LNCAP (cell line): ENCODE data around the gene PPP3R1.

Experiments used
- TF ChIP-seq, protein P1 (sequence below): fragments of 450-650 bp; IDR thresholded peaks from 2 replicates; pipeline ENCODE4 v1.5.1; 2017; ENCODE audit warnings: mild to moderate bottlenecking

PPP3R1 gene

DNA sequence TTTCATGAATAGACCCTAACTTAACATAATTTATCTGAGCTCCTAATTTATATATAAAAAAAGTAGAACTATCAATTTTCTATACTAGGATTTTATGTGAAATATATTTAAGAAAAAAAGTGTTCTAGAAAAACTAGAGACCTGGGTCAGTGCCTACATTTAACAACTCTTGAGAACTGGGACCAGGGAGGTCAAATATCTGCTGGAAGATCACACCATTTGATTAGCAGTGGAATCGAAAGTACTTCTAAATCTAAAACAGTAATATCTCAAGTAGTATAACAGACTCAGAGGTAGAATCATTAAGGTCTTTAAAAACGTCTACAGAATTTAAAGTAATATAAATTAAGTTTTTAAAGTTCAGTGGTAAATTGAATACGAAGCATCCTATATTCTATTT is 34.6 kb downstream of the PPP3R1 start:
- TF ChIP-seq, protein P1, sequence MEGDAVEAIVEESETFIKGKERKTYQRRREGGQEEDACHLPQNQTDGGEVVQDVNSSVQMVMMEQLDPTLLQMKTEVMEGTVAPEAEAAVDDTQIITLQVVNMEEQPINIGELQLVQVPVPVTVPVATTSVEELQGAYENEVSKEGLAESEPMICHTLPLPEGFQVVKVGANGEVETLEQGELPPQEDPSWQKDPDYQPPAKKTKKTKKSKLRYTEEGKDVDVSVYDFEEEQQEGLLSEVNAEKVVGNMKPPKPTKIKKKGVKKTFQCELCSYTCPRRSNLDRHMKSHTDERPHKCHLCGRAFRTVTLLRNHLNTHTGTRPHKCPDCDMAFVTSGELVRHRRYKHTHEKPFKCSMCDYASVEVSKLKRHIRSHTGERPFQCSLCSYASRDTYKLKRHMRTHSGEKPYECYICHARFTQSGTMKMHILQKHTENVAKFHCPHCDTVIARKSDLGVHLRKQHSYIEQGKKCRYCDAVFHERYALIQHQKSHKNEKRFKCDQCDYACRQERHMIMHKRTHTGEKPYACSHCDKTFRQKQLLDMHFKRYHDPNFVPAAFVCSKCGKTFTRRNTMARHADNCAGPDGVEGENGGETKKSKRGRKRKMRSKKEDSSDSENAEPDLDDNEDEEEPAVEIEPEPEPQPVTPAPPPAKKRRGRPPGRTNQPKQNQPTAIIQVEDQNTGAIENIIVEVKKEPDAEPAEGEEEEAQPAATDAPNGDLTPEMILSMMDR, result no peak

DNA sequence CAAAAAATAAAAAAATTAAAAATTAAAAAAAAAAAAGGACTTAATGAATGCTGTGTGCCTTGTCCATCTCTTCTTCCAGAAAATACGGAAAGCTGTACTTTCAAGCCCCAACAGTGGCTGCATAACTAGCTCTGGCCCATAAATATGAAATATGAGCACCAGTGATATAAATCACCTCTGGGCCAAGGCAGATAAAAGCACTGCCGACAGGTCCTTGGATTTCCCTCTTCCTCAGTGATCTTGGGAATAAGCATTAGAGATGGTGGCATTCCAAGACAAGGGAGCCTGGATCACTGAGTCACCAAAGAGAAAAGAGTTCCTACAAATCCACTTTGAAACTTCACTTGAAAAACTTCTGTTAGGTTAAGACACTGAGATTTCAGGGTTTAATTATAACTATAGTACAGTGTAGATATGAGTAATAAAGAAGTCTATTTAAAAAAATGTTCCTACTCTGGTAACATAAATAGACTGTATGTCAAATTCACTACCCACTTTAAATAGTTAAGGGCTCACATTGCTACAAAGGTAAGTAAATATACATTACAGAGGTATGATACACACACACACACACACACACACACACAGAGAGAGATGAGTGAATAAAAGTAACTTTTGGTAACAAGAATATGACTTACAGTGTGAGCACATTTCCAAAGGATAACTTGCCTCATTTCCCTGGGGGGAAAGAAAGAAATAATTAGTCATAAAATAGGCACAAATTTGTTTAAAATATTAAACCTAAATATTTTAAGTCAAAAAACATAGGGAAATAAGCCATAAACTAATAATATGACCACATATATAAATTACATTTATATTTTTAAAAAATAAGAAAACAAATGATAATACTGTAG is 35.6 kb downstream of the PPP3R1 start:
- TF ChIP-seq, protein P1, result no peak

DNA sequence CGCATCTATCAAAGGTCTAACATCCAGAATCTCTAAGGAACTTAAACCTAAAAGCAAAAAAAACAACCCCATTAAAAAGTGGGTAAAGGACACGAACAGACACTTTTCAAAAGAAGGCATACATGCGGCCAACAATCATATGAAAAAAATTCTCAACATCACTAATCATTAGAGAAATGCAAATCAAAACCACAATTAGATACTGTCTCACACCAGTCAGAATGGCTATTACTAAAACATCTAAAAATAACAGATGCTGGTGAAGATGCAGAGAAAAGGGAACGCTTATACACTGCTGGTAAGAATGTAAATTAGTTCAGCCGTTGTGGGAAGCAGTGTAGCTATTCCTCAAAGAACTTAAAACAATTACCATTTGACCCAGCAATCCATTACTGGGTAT is 38.0 kb downstream of the PPP3R1 start:
- TF ChIP-seq, protein P1, result no peak

DNA sequence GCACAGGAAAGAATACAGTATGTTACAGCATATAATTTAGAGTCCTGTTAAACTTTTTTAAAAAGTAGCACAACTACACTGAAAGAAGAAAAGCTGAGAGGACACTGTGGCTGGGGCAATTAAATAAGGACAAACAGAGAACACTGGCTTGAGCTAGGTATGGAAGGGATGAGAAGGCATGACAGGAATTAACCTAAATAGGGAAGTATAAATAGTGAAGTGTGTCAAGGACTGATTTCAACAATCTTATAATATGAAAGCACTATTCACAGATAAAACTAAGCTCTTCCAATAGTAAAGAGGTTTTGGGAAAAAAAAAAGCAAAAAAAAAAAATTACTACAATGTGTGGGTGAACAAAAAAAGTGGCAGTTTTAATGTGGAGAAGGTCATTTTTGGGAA is 45.5 kb downstream of the PPP3R1 start:
- TF ChIP-seq, protein P1, result no peak

DNA sequence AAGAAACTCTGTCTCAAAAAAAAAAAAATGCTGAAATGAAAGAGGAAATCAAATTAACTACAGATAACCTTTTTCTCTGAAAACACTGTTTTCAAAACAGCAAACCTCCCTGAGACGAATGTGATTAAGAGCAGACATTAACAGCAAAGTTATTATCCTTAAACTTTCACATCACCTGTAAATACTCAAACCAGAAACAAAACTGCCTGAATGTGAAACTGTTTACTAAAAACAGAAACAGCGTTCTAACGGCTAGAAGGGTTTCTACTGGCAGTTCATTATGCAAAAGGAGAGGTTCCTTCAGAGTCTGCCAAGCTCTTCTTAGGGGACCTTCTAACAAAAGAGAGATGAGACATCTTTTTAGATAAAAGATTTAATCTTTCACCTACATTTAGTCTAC is 48.7 kb downstream of the PPP3R1 start:
- TF ChIP-seq, protein P1, result no peak

DNA sequence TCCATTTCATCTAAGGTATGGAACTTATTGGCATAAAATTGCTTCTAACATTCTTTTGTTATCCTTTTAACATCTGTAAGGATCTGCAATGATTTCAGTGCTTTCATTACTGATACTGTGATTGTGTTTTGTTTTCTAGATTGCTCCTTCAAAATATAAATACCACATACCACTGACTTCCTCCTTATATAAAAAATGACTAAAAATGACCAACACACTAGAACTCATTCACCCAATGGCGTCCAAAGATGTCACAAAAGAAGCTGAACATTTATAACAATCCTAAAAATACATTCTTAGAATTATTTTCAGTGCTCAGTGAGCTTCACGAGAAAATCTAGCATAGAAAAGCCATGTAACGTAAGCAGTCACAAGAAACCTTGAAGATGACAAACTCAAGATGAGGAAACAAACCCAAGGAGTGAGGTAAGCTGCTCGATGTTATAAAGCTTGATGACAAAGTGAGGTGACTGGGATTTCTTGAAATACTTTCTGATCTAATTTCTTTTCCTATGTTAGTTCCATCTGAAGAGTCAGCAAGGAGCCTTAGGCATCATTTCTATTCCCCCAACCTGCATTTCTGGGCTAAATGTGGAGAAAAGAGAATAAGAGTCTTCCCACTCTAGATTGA is 52.1 kb downstream of the PPP3R1 start:
- TF ChIP-seq, protein P1, result no peak

DNA sequence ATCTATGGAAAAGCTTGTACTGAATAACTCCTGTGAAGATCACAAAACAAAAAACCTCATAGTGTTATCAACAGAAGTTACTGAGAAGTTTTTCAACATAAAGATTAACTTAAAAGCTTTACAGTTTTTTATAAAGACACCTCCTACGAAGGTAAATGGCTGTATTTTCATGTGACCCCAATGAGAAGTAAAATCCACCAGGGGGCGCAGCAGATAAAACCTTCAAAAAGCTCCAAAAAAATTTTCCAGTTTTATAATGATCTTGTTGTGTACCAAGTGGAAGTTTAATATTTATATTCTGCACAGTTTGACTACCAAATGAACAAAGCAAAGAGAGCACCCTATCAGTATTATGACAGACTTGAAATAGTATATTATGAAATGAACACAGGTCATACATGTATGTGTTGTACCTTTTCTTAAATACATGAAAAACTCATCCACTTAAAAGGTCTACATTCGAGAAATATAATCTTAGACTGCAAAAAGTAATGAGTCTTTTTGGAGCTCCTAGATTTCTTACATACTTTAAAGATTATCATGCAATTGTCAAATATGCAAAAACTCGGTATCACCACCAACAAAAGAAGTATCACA is 56.1 kb downstream of the PPP3R1 start:
- TF ChIP-seq, protein P1, result peak; percentile 46
